GM23338 (cell line): ENCODE measurements around the gene GAREM1. TPM values are rescaled to one million over a fixed set of nuclear protein-coding genes. Genes with fewer than 3 reads are reported as not detected.

Source experiments
- ATAC-seq: fragments of 200-7000 bp; cut with Tn5 transposase; 3 replicates; pipeline ENCODE4 v1.9.1; 2020
- DNase-seq: peaks from one replicate; pipeline ENCODE4 v3.0.0-alpha.2; 2015; ENCODE audit warnings: low spot score
- H2AFZ ChIP-seq: fragments of 200-600 bp; sonication (generic); 2 replicates; pipeline ENCODE4 v1.8.0; 2016; ENCODE audit warnings: antibody characterized with exemption, mild to moderate bottlenecking, moderate library complexity
- H3F3A ChIP-seq: fragments of 200-600 bp; sonication (generic); replicated peaks from 2 replicates; pipeline ENCODE4 v1.8.0; 2017; ENCODE audit warnings: antibody characterized with exemption, mixed run types, low read depth
- H3K27ac ChIP-seq: fragments of 200-600 bp; sonication (generic); 2 replicates; pipeline ENCODE4 v1.6.1; 2016; ENCODE audit warnings: low read depth
- H3K27me3 ChIP-seq: fragments of 200-600 bp; sonication (generic); 2 replicates; pipeline ENCODE4 v1.8.0; 2016; ENCODE audit warnings: mild to moderate bottlenecking, mixed run types, moderate library complexity; ENCODE audit not compliant: insufficient read depth
- H3K36me3 ChIP-seq: fragments of 200-600 bp; sonication (generic); 2 replicates; pipeline ENCODE4 v1.8.0; 2016; ENCODE audit warnings: mild to moderate bottlenecking; ENCODE audit not compliant: insufficient read depth
- H3K4me1 ChIP-seq: fragments of 200-600 bp; sonication (generic); 2 replicates; pipeline ENCODE4 v1.8.0; 2016; ENCODE audit warnings: mild to moderate bottlenecking, moderate library complexity; ENCODE audit not compliant: insufficient read depth
- H3K4me2 ChIP-seq: fragments of 200-600 bp; sonication (generic); 2 replicates; pipeline ENCODE4 v1.7.1; 2017; ENCODE audit warnings: mixed run types
- H3K4me3 ChIP-seq: fragments of 200-600 bp; sonication (generic); 2 replicates; pipeline ENCODE4 v1.6.1; 2016; ENCODE audit warnings: mixed run types
- H3K79me2 ChIP-seq: fragments of 200-600 bp; sonication (generic); replicated peaks from 2 replicates; pipeline ENCODE4 v1.8.0; 2017; ENCODE audit warnings: mild to moderate bottlenecking; ENCODE audit not compliant: insufficient read depth
- H3K9me2 ChIP-seq: fragments of 200-600 bp; sonication (generic); 2 replicates; pipeline ENCODE4 v1.8.0; 2017; ENCODE audit not compliant: insufficient read depth
- H4K20me1 ChIP-seq: fragments of 200-600 bp; sonication (generic); replicated peaks from 2 replicates; pipeline ENCODE4 v1.8.0; 2017; ENCODE audit warnings: mild to moderate bottlenecking; ENCODE audit not compliant: insufficient read depth
- H3K27ac Mint-ChIP-seq: 2 replicates; pipeline ENCODE4 v1.8.0; 2020; ENCODE audit warnings: inconsistent platforms, mild to moderate bottlenecking, moderate library complexity, mixed read lengths
- H3K27me3 Mint-ChIP-seq: 3 replicates; pipeline ENCODE4 v1.8.0; 2022; ENCODE audit warnings: low read depth, mild to moderate bottlenecking, moderate library complexity, mixed read lengths, inconsistent platforms; ENCODE audit not compliant: insufficient read depth, poor library complexity
- H3K36me3 Mint-ChIP-seq: 3 replicates; pipeline ENCODE4 v1.8.0; 2021; ENCODE audit warnings: low read depth, mild to moderate bottlenecking, inconsistent platforms, moderate library complexity, mixed read lengths
- H3K4me1 Mint-ChIP-seq: 3 replicates; pipeline ENCODE4 v1.8.0; 2020; ENCODE audit warnings: mild to moderate bottlenecking, inconsistent platforms, mixed read lengths
- H3K4me3 Mint-ChIP-seq: 3 replicates; pipeline ENCODE4 v1.8.0; 2021; ENCODE audit warnings: moderate library complexity, mild to moderate bottlenecking, inconsistent platforms, mixed read lengths
- H3K9me3 Mint-ChIP-seq: 3 replicates; pipeline ENCODE4 v1.8.0; 2020; ENCODE audit warnings: moderate library complexity, mild to moderate bottlenecking, inconsistent platforms, mixed read lengths
- CREB1 ChIP-seq: fragments of 250-450 bp; sonication (Bioruptor Pico); IDR thresholded peaks from 2 replicates; pipeline ENCODE4 v1.5.0; 2020; ENCODE audit warnings: low read depth, mild to moderate bottlenecking, moderate library complexity
- CTCF ChIP-seq, 2 experiments: fragments of 200-600 bp in 1 of 2; sonication (generic) in 1 of 2; conservative IDR thresholded peaks; 2 replicates each; pipeline versions ENCODE4 v1.5.1 to v1.6.1; 2016 to 2017; ENCODE audit warnings: antibody characterized with exemption in 2 of 2, low read depth in 2 of 2, mild to moderate bottlenecking in 2 of 2, moderate library complexity in 1 of 2
- EZH2 ChIP-seq: fragments of 200-600 bp; sonication (generic); IDR thresholded peaks from one replicate; pipeline ENCODE4 v1.8.0; 2017; ENCODE audit warnings: antibody characterized with exemption, mild to moderate bottlenecking, low read depth; ENCODE audit not compliant: unreplicated experiment
- EZH2phosphoT487 ChIP-seq: fragments of 200-600 bp; sonication (generic); IDR thresholded peaks from one replicate; pipeline ENCODE4 v1.8.1; 2018; ENCODE audit warnings: antibody characterized with exemption; ENCODE audit not compliant: unreplicated experiment
- JUNB ChIP-seq: IDR thresholded peaks from one replicate; pipeline ENCODE4 v1.6.1; 2016; ENCODE audit warnings: antibody characterized with exemption; ENCODE audit not compliant: unreplicated experiment
- NANOG ChIP-seq: IDR thresholded peaks from 2 replicates; pipeline ENCODE4 v1.6.1; 2016; ENCODE audit warnings: antibody characterized with exemption, borderline replicate concordance
- POLR2AphosphoS5 ChIP-seq: IDR thresholded peaks from 2 replicates; pipeline ENCODE4 v1.6.1; 2016; ENCODE audit warnings: antibody characterized with exemption, low read depth
- REST ChIP-seq: IDR thresholded peaks from one replicate; pipeline ENCODE4 v1.6.1; 2018; ENCODE audit warnings: antibody characterized with exemption; ENCODE audit not compliant: unreplicated experiment
- STAT1 ChIP-seq: IDR thresholded peaks from one replicate; pipeline ENCODE4 v1.6.1; 2016; ENCODE audit warnings: antibody characterized with exemption; ENCODE audit not compliant: unreplicated experiment
- ZNF114 ChIP-seq: fragments of 250-450 bp; sonication (Bioruptor Pico); IDR thresholded peaks from 2 replicates; pipeline ENCODE4 v1.5.0; 2020; ENCODE audit warnings: mild to moderate bottlenecking, moderate library complexity
- ZNF331 ChIP-seq: fragments of 250-450 bp; sonication (Bioruptor Pico); IDR thresholded peaks from 2 replicates; pipeline ENCODE4 v1.5.0; 2020; ENCODE audit warnings: low read depth, mild to moderate bottlenecking, moderate library complexity
- polyA plus RNA-seq: library from polyadenylated mRNA; unstranded; fragments of >200 nt; fragmentation: Nextera tagmentation; extraction: Ambion mirVana; gene quantifications from 2 replicates; pipeline ENCODE4 v1.2.1, GENCODE V29; 2016
- total RNA-seq: library from RNA; depleted of rRNA; stranded (reverse); fragments of >200 nt; shearing (Covaris generic); gene quantifications from 2 replicates; pipeline ENCODE4 v1.2.3, GENCODE V29; 2014
- TF ChIP-seq, protein P1 (sequence below): IDR thresholded peaks from 2 replicates; pipeline ENCODE4 v1.6.1; 2016; ENCODE audit warnings: antibody characterized with exemption
- TF ChIP-seq, protein P2 (sequence below): fragments of 250-450 bp; sonication (Bioruptor Pico); IDR thresholded peaks from 2 replicates; pipeline ENCODE4 v1.5.0; 2020; ENCODE audit warnings: mild to moderate bottlenecking, moderate library complexity

The GAREM1 gene
- total and polyA plus RNA-seq, 2 experiments from 2014 or later = 2.7 to 6.0 TPM

- TF ChIP-seq EZH2phosphoT487 = no peak
- TF ChIP-seq, protein P1, sequence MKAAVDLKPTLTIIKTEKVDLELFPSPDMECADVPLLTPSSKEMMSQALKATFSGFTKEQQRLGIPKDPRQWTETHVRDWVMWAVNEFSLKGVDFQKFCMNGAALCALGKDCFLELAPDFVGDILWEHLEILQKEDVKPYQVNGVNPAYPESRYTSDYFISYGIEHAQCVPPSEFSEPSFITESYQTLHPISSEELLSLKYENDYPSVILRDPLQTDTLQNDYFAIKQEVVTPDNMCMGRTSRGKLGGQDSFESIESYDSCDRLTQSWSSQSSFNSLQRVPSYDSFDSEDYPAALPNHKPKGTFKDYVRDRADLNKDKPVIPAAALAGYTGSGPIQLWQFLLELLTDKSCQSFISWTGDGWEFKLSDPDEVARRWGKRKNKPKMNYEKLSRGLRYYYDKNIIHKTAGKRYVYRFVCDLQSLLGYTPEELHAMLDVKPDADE = no peak
- TF ChIP-seq, protein P2, sequence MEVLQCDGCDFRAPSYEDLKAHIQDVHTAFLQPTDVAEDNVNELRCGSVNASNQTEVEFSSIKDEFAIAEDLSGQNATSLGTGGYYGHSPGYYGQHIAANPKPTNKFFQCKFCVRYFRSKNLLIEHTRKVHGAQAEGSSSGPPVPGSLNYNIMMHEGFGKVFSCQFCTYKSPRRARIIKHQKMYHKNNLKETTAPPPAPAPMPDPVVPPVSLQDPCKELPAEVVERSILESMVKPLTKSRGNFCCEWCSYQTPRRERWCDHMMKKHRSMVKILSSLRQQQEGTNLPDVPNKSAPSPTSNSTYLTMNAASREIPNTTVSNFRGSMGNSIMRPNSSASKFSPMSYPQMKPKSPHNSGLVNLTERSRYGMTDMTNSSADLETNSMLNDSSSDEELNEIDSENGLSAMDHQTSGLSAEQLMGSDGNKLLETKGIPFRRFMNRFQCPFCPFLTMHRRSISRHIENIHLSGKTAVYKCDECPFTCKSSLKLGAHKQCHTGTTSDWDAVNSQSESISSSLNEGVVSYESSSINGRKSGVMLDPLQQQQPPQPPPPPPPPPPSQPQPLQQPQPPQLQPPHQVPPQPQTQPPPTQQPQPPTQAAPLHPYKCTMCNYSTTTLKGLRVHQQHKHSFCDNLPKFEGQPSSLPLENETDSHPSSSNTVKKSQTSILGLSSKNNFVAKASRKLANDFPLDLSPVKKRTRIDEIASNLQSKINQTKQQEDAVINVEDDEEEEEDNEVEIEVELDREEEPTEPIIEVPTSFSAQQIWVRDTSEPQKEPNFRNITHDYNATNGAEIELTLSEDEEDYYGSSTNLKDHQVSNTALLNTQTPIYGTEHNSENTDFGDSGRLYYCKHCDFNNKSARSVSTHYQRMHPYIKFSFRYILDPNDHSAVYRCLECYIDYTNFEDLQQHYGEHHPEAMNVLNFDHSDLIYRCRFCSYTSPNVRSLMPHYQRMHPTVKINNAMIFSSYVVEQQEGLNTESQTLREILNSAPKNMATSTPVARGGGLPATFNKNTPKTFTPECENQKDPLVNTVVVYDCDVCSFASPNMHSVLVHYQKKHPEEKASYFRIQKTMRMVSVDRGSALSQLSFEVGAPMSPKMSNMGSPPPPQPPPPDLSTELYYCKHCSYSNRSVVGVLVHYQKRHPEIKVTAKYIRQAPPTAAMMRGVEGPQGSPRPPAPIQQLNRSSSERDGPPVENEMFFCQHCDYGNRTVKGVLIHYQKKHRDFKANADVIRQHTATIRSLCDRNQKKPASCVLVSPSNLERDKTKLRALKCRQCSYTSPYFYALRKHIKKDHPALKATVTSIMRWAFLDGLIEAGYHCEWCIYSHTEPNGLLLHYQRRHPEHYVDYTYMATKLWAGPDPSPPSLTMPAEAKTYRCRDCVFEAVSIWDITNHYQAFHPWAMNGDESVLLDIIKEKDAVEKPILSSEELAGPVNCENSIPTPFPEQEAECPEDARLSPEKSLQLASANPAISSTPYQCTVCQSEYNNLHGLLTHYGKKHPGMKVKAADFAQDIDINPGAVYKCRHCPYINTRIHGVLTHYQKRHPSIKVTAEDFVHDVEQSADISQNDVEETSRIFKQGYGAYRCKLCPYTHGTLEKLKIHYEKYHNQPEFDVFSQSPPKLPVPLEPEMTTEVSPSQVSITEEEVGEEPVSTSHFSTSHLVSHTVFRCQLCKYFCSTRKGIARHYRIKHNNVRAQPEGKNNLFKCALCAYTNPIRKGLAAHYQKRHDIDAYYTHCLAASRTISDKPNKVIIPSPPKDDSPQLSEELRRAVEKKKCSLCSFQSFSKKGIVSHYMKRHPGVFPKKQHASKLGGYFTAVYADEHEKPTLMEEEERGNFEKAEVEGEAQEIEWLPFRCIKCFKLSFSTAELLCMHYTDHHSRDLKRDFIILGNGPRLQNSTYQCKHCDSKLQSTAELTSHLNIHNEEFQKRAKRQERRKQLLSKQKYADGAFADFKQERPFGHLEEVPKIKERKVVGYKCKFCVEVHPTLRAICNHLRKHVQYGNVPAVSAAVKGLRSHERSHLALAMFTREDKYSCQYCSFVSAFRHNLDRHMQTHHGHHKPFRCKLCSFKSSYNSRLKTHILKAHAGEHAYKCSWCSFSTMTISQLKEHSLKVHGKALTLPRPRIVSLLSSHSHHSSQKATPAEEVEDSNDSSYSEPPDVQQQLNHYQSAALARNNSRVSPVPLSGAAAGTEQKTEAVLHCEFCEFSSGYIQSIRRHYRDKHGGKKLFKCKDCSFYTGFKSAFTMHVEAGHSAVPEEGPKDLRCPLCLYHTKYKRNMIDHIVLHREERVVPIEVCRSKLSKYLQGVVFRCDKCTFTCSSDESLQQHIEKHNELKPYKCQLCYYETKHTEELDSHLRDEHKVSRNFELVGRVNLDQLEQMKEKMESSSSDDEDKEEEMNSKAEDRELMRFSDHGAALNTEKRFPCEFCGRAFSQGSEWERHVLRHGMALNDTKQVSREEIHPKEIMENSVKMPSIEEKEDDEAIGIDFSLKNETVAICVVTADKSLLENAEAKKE (CRISPR knock-in tag) = no peak
- TF ChIP-seq EZH2 = no peak
- no peak for TF ChIP-seq CREB1 (CRISPR knock-in tag)
- no peak for TF ChIP-seq POLR2AphosphoS5
- TF ChIP-seq ZNF331 (CRISPR knock-in tag) = no peak
- TF ChIP-seq STAT1 = no peak
- TF ChIP-seq CTCF (conservative IDR thresholded peaks at IDR 0.05; ENCODE audit: low read depth in 2 of 2) = no peak
- TF ChIP-seq JUNB = no peak
- TF ChIP-seq ZNF114 (CRISPR knock-in tag) = no peak
- TF ChIP-seq NANOG = no peak
- no peak for TF ChIP-seq REST
- no peaks in the 10 kb centered on the region for H3K9me3 Mint-ChIP-seq
- no peak for ATAC-seq
- Histone ChIP-seq H3K9me2 (no peaks in the 10 kb centered on the region), H2AFZ (no peak overlapping the region), H3F3A (no peaks in the 10 kb centered on the region), H3K4me2 (no peak overlapping the region), H3K27ac (no peak overlapping the region), H3K4me3 (no peak overlapping the region), H3K36me3 (no peaks in the 10 kb centered on the region), H4K20me1 (peaks cover 9% of the 10 kb centered on the region; the same call in 1 of the 2 replicates), H3K4me1 (no peaks in the 10 kb centered on the region), H3K79me2 (peaks cover 27% of the 10 kb centered on the region; the same call in 1 of the 2 replicates), H3K27me3 (no peaks in the 10 kb centered on the region)
- no peaks in the 10 kb centered on the region for H3K36me3 Mint-ChIP-seq
- no peak overlapping the region for H3K27ac Mint-ChIP-seq
- H3K27me3 Mint-ChIP-seq = no peaks in the 10 kb centered on the region
- H3K4me3 Mint-ChIP-seq = no peak overlapping the region
- DNase-seq = no peak
- H3K4me1 Mint-ChIP-seq = peaks cover 2% of the 10 kb centered on the region; the same call in 2 of the 3 replicates
These were observed 24.8 kb downstream of the GAREM1 start for GRCh38 chr18:32445846-32446245.
